Stimulated activated CD8-positive, alpha-beta memory T cell treated with anti-CD3 and anti-CD28 coated beads, Interleukin-7, amount 100 ng/mL, for 1 hour (primary cell): Measurements from ENCODE around the gene SCN1B.
A peak's percentile ranks its signal among the peaks of the same experiment; 100 is the strongest.
"Not testable (repeated sequence)": the region's sequence is repeated elsewhere in the genome, so short reads cannot be mapped to it uniquely, and the experiment has no call there.

Experiments used
- DNase-seq, 2 donors: peaks; one replicate each; pipeline ENCODE4 v3.0.0-alpha.2; 2020; ENCODE audit warnings: low read depth in 2 of 2

SCN1B gene

DNA sequence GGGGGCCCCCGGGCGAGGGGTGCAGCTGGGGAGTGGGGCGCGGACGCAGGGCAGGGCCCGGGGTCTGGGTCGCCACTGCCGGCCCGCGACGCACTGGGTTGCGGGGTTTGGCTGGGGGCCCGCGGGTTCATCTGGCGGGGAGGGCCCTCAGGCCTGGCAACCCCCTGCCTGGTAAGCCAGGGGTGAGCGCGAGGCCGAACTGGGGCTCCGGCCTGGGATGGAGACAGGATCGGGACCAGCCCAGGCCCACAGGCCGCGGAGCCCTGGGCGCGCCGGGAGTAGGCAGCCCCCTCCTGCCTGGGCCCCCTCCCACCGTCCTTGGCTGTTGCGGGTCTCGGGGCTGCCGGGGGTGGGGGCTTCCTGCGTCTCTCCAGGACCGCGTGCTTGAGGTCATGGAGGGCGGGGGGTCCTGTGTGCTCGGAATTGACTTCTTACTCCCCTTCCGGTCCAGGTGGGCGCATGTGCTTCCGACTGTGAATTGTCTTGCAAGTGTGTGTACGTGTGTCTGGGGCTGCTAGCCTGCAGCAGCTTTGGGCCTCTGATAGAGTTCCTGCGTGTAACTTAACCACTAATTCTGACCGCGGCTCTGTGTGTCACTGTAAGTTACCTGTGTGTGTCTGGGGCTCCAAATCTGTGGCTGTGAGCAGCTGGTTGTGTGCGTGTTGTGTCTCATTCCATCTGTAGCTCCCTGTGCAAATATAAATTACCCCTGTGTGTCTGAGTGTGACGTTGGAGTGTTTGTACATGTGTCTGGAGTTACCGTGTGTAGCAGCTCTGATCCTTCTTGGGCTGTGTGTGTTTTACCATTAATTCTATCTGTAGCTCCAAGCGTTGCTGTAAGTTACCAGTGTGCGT lies 29.4 kb upstream of the SCN1B start:
- DNase-seq: no peak

GRCh38 chr19:35002037-35002535 lies 28.2 kb upstream of the SCN1B start:
- DNase-seq: no peak

DNA sequence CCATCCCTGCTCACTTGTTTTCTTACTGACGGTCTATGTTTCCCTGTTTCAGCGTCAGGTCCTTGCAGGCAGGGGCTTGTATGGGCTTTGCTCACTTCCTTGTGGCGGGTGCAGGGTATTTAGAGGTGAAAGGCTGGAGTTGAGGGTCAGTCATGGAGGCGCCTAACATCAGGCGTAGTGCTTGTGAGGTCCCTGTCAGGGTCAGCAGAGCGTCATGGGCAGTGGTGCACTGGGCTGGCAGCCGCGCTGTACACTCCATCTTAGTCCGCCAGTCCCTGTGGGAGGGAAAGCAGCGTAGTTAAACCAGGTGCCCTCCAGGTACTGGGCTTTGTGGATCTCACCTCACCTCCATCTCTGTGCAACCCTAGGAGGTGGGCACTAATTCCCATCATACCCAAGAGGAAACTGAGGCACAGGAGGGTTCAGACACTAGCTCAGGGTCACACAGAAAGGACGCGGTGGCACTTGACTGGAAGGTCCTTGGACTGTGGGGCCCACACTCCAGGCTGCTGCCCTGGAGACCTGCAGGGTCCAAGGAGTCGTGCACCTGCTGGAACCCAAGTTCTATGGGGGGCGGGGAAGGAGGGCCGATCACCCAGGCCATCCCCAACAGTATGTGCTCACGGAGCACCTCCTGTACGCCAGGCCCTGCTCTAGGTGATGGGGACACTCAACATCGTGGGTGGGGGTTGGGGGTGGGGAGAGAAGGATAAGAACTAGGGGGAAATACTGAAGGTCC lies 25.6 kb upstream of the SCN1B start:
- DNase-seq: no peak

- no peak for DNase-seq
Observed at GRCh38 chr19:35005256-35005977, 24.9 kb upstream of the SCN1B start.

DNA sequence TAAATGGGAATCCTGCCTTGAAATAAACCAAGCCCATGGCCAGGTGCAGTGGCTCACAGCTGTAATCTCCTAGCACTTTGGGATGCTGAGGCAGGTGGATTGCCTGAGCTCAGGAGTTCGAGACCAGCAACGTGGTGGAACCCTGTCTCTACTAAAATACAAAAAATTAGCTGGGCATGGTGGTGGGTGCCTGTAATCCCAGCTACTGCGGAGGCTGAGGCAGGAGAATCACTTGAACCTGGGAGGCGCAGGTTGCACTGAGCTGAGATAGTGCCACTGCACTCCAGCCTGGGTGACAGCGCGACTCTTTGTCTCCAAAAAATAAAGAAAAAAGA lies 24.3 kb upstream of the SCN1B start:
- DNase-seq: not testable (repeated sequence)

- DNase-seq: no peak
Observed at GRCh38 chr19:35006342-35006998, 23.8 kb upstream of the SCN1B start.

DNA sequence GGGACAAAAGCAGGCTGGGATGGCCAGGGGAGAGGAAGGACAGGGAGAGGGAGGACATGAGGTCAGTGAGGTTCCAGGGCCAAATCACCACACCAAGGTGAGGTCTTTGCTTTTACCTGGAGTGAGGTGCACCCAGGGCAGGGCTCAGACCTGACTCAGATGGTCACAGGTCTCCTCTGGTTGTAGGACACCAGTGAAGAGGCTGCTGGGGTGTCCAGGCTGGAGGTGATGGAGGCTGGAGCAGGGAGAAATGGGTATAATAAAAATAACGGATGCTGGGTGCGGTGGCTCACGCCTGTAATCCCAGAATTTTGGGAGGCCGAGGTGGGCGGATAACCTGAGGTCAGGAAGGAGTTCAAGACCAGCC lies 23.3 kb upstream of the SCN1B start:
- DNase-seq: no peak

DNA sequence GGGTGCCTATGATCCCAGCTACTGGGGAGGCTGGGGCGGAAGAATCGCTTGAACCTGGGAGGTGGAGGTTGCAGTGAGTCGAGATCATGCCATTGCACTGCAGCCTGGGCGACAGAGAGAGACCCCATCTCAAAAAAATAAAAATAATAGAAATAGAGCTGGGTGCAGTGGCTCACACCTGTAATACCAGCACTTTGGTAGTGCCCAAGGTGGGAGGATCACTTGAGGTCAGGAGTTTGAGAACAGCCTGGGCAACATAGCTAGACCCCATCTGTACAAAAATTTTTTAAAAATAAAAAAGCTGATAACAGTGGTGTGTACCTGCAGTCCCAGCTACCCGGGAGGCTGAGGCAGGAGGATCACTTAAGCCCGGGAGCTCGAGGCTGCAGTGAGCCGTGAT lies 22.8 kb upstream of the SCN1B start:
- not testable (repeated sequence) for DNase-seq

GRCh38 chr19:35008891-35009341 lies 21.4 kb upstream of the SCN1B start:
- DNase-seq: no peak

GRCh38 chr19:35009424-35010415 lies 20.6 kb upstream of the SCN1B start:
- no peak for DNase-seq

DNA sequence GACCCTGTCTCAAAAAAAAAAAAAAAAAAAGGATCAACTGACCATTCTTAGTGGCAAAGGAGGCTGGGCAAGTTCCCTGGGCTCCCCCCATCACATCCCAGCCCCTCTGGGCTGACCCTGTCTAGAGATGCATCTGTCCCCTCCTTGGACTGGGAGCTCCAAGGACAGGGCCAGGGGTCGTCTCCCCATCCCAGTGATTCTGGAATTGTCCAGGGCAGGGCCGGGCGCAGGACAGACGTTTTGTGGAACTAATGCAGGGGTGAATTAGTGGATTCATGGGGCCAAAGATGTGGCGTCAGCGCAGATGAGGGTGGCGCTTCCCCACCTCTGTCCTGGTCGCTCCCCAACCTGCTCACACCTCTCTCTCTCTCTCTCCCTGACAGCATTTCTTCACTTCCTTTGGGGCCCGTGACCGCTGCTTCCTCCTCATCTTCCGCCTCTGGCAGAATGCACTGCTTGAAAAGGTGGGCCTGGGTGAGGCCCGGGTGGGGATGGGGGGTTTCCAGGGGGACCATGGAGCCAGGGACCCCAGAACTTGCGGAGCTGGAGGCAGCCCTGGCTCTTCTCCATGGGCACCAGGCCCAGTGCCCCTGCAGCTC lies 19.1 kb upstream of the SCN1B start:
- no peak for DNase-seq

DNA sequence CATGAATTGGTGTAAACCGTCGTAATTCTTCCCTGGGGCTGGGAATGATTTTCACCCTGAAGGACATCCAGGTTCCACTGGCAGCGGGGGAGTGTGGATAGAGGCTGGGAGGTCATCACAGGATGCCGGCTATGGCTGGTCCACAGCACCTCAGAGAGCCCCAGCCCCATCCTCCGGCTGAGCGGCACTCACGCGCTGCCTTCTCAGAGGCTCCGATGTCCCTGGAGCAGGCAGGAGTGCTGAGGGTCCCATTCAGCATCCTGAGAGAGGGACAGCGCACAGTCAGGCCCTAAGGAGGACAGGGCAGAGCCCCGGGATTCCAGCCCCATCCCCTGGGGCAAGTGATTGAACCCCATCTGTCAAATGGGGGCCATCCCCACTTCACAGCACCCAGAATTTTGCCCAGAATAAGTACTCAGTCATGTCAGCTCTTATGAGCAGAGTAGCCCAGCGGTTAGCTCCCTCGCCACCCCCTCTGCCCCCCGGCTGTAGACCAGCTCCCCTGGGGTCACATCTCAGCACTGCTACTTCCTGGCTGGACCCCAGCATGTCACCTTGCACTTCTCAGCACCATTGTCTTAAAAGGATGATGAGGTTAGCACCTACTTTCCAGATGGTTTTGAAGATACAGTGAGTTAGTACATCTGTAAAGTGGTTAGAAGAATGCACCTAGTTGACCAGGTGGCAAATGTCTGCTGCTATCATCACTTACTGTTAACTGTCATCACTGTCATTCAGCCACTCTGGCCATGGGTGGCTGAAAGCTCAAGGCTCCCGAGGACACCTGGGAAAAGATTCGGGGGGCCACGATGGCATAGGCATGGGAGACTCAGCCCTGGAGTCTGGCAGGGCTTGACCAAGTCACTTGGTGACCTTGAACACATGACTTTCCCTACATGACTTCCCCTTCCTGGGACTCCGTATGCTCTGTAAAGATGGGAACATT lies 18.3 kb upstream of the SCN1B start:
- DNase-seq: no peak

GRCh38 chr19:35013041-35013819 lies 17.0 kb upstream of the SCN1B start:
- DNase-seq: peak; percentile 65 to 69

DNA sequence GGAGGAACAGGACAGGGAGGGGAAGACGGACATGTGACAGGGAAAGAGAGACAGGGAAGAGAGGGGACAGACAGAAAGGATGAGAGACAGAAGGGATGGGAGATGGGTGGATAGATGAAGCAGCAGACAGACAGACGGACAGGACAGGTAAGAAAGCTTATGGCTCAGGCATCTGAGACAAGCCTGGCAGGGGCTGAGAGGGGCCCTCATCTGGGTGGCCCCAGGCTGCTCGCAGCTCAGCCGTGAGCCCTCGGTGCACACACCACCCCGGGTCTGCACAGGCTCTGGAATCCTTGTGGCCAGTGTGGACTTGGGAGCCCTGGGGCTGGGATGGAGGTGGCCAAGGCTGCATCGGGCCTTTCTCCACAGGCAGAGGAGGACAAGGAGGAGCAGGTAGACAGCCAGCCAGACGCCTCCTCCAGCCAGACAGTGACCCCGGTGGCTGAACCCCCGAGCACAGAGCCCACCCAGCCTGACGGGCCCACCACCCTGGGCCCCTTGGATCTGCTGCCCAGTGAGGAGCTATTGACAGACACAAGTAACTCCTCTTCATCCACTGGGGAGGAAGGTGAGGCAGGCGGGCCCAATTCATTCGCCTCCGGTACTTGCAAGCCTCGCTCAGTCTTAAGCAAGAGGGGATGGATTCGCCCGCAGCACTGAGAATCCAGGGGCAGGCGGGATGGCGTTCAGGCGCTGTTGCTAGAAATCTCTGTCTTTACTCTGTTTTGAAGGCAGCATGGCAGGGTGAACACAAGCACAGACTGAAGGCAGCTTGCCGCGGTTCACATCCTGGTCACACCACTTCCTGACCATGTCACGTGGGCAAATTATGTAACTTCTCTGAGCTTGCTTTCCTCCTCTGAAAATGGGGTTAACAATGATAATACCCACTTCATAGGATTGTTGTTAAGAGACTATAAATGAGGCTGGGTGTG lies 16.2 kb upstream of the SCN1B start:
- DNase-seq: peak in 1 of 2 donors; percentile 28

DNA sequence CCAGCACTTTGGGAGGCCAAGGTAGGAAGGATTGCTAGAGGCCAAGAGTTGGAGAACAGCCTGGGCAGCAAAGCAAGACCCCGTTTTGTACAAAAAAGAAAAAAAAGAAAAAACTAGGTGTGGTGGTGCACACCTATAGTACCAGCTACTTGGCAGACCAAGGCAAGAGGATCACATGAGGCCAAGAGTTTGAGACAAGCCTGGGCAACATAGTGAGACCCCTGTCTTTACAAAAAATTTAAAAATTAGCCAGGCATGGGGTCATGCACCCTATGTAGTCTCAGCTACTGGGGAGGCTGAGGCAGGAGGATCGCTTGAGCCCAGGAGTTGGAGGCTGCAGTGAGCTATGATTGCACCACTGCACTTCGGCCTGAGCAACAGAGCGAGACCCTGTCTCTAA lies 15.5 kb upstream of the SCN1B start:
- DNase-seq: not testable (repeated sequence)

- DNase-seq: no peak
Observed at GRCh38 chr19:35015270-35015953, 14.9 kb upstream of the SCN1B start.
